T-helper 9 cell (primary cell): ENCODE data around the gene MTX2.
A peak's percentile ranks its signal among the peaks of the same experiment; 100 is the strongest.

Experiments used
- DNase-seq: peaks from one replicate; pipeline ENCODE4 v3.0.0-alpha.2; 2020
- total RNA-seq, 2 donors: gene quantifications; one replicate each; lab custom pipeline; 2026; lab: John Stamatoyannopoulos, UW

Gene MTX2
- total RNA-seq = 10.6 to 13.9 reads per million in 2 donors

DNA sequence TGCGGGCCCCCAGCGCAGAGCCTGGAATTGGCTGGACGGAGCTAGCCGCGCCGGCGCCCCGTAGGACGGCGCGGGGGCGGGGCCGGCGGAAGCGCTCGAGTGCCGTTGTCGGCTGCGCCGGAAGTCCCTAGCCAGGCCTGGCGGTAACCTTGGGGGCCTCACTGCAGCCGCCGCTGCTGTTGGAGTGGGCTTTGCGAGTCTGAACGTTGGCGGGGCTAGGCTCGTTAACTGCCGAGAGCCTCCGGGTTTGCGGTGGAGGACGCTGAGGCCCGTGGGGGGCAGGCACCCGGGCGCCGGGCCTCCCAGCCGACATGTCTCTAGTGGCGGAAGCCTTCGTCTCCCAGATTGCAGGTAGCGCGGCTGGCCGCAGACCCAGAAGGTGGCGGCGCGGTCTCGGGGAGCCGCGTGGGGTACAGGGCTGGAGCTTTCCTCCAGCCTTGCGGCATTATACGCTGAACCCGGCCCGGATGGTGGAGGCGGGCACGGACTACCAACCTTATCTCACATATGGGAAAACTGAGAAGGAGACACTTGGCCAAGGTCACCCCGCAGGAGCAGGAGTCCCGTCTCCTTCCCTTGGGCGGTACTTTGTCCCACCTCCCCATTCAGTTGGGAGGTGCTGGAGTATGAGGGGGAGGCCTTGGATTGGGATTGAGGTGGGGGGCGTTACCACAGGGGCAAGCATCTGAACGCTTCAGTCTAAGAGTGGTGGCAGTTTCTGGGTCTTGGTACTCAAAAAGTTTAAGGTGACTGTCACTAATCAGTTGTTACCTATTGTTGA, at the start of gene MTX2:
MTX2 (plus strand) TSS at position 124 of the 781 bp plus-strand sequence; CDS start at position 312, 188 bp downstream.
- peak; percentile 50 for DNase-seq

GRCh38 chr2:176227874-176228273, 41.4 kb upstream of the MTX2 start:
- DNase-seq = no peak

- DNase-seq = no peak
These were observed 35.1 kb upstream of the MTX2 start for GRCh38 chr2:176234156-176234555.

DNA sequence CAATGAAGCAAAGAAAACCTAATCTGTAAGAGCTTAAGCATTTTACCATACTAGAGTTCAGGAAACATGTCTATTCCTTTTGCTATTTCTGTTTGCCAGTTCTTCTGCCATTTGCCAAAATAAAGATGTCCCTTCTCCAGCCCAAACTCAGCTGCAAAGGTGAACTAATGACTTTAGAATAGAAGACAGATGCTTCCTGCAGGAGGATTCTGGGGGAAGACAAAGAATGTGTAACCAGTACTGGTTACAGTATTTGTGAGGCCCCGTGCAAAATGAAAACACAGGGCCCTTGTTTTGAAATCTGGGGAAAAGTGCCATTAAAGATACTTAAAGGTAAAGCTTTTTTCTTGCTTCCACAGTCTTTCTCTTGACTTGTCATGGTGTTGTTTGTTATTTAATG, 34.3 kb upstream of the MTX2 start:
- no peak for DNase-seq

DNA sequence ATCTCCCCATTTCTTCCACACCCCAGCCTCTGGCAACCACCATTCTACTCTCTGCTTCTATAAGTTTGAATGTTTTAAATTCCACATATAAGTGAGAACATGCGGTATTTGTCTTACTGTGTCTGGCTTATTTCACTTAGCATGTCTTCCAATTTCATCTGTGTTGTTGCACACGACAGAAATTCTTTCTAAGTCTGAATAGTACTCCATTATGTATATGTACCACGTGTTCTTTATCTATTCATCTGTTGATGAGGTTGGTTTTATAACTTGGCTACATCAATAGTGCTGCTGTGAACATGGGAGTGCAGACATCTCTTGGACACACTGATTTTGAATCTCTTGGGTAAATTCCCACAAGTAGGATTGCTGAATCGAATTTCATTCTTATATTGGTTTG, 31.8 kb upstream of the MTX2 start:
- DNase-seq = no peak

DNA sequence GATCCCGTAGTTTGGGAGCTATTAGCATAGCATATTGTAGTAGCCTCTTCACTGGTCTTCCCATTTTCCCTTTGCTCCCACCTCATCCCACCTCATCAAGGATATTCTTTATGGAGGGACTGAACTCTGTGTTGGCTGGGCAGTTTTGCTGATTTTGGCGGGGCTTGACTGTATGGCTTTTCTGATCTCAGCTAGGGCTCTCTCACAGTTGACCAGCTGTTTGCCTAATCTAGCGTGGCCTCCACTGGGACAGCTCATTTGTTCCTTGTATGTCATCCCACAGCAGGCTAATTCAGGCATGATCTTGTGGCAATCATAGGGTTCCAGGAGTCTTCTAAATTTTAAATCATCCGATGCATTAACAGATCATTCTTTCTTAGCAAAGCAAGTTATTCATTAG, 30.2 kb upstream of the MTX2 start:
- no peak for DNase-seq

GRCh38 chr2:176240301-176240700, 28.9 kb upstream of the MTX2 start:
- no peak for DNase-seq

- DNase-seq = no peak
These were observed 27.0 kb upstream of the MTX2 start for GRCh38 chr2:176242276-176242675.

DNA sequence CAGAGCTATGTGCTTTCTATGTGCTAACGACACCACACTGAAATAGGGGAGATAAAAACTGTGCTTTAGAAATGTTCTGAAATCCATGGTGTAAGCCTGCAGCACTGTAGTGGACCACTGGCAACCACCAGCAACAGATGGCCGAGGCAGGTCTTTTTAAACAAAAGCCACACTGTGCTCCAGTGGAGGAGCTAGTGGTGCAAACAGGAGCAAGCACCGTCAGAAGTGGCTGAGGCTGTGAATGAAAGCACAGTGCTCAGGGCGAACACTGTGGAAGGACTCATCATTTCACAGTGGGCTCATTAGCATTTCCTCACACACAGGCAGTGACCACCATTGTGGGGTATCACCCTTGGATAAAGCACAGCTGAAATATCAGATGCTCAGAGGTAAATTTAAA, 22.9 kb upstream of the MTX2 start:
- no peak for DNase-seq

DNA sequence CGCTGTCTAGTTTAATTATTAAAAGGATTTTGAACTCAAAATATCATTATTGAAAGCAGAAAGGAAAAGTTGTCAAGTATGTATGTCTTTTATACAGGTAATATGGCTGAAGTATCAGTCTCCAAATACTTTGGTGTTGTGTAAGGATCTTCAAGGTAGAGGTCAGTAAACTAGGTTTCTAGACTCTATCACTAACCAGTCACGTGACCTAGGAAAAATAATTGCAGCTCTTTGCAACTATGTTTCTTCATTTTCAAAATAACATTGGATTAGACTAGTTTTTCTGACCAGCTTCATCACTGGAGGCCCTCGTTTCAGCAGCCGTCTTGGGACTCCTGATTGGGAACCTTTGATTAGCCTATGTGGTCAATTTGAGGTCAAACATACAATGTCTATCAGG, 21.4 kb upstream of the MTX2 start:
- no peak for DNase-seq

- DNase-seq = no peak
These were observed 17.3 kb upstream of the MTX2 start for GRCh38 chr2:176251928-176252327.

DNA sequence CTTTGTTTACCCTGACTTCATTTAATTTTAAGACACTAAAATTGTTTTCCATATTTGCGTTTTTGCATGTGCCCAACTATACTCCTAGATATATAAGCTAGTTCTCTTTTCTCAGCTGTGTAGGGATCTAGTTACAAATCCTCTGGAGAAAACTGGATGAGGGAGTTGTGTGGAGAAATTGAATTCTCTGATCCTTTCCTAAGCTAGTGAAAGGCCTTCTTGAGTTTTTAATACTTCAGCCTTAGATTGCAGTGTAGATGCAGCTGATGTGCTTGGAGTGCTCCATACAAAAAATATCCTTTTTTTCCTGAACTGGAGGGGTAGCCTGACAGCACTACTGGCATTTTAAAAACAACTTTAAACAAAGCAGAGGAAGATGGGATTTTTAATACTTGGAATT, 8.6 kb upstream of the MTX2 start:
- DNase-seq = no peak

- no peak for DNase-seq
These were observed 8.1 kb upstream of the MTX2 start for GRCh38 chr2:176261136-176261535.

- no peak for DNase-seq
These were observed 295 bp upstream of the MTX2 start for GRCh38 chr2:176268976-176269318.

DNA sequence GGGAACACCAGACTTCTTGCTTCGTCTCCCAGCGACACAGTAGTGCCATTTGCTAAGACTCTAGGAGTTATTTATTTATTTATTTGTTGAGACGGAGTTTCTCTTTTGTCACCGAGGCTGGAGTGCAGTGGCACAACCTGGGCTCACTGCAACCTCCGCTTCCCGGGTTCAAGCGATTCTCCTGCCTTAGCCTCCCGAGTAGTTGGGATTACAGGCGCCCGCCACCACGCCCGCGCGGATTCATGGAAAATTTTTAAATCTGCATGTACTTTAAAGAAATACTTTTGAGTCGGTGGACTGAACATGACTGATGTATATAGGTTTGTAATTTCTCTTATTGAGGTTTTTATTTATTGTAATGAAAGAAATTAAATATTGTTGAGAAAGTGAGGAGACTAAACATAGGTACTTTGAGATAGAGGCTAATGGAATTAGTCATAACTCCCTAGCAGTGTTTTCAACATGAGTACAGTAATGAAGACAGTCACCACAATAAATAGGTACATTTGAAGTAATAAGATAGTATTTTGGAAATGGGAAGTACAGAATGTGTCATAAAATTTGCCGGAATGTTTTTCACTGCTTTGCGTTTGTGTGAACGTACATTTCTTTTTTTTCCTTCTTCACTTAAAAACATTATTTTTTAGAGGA, 983 bp downstream of the MTX2 start:
- no peak for DNase-seq

- DNase-seq = no peak
These were observed 3.7 kb downstream of the MTX2 start for GRCh38 chr2:176272870-176273459.

DNA sequence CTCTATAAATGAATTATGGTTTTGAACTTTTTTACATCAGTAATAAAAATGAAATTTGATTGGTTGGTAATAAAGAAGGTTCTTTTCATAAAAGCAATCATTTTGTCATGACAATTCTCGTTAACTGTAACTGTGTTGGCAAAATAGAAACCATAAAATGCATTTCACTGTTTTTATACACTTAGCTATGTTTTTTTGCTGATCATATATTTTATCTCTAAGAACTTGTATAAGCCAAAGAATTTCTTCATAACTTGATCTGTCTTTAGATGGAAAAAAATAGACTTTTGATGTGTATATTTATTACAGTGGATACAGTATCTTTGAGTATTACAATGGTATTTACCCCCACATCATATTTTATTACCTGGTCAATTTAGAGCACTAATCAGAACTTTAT, 9.7 kb downstream of the MTX2 start:
- DNase-seq = no peak

- no peak for DNase-seq
These were observed 10.9 kb downstream of the MTX2 start for GRCh38 chr2:176280156-176280555.

GRCh38 chr2:176280867-176281658, 11.8 kb downstream of the MTX2 start:
- no peak for DNase-seq

DNA sequence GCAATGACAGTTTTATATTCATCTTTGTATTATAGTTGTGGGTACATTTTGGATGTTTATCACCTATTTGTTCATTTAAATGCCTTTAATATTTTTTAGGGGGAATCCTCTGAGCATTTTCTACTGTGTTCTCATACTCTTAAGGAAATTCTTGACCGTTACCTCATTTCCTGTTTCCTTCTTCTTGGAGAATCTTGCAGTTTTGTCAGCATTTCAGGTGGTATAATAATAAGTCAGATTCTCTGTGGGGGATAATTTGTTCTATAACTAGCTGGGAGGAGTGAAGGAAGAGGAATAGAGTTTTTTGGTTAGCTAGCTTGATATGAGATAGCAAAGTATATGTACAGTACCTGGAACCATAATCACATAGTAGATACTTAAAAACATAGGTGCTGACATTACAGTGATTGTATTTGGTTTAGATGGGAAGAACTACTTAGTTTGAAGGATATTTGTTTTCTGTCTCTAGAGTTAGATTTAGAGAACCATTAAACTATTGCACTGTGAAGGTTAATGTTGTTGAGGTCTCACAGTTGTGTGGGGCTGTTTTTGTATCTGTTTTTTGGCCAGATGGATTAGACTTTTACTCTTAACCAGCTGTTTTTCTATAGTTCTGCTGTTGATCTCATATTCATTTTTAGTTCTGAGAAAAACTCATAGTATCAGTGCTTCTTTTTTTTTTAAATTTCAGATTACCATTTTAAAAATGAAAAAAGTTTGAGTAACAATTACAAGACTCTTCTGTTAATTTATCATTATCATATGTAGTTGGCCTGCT, 14.2 kb downstream of the MTX2 start:
- no peak for DNase-seq

DNA sequence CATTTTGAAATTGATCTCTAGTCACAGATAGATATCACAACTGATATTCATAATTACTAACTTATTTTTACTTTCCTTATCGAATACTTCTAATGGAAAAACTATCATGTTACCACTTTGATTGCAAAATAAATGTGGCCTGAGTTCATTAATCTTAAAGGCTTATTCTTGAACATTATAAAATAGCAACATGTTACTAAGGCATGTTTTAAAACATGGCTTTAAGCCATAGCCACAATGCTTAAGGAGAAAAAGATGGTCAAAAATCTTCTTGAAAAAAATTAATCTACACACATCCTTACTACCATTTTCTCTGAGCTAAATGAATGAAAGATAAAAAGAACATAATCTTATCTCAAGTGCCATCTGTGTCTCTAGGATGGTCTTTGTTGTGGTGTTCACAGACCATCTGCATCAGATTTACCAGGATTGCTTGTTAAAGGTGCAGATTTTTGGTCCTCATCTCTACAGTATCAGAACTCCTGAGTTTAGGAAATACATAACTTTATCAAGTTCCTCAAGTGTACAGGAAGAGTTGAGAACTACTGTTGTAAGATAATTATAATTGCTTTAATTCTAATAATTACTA, 15.3 kb downstream of the MTX2 start:
- no peak for DNase-seq

- no peak for DNase-seq
These were observed 16.1 kb downstream of the MTX2 start for GRCh38 chr2:176285321-176285720.
